ENCODE measurements around the gene TGFBR1.

GRCh38 chr9:99073347-99073746 is 31.6 kb upstream of the TGFBR1 start:
- TF ChIP-seq CTCF (IDR thresholded peaks at IDR 0.05 in 8 of 11, conservative IDR thresholded peaks at IDR 0.05 in 3 of 11), result no peak
- TF ChIP-seq POLR2A (IDR thresholded peaks at IDR 0.05), result no peak
